Activated gamma-delta T cell (primary cell): Measurements from ENCODE around the gene PSMD13.
A peak's percentile ranks its signal among the peaks of the same experiment; 100 is the strongest.

Experiments used
- DNase-seq: peaks from one replicate; lab custom pipeline; 2025; lab: John Stamatoyannopoulos, UW

Gene PSMD13

DNA sequence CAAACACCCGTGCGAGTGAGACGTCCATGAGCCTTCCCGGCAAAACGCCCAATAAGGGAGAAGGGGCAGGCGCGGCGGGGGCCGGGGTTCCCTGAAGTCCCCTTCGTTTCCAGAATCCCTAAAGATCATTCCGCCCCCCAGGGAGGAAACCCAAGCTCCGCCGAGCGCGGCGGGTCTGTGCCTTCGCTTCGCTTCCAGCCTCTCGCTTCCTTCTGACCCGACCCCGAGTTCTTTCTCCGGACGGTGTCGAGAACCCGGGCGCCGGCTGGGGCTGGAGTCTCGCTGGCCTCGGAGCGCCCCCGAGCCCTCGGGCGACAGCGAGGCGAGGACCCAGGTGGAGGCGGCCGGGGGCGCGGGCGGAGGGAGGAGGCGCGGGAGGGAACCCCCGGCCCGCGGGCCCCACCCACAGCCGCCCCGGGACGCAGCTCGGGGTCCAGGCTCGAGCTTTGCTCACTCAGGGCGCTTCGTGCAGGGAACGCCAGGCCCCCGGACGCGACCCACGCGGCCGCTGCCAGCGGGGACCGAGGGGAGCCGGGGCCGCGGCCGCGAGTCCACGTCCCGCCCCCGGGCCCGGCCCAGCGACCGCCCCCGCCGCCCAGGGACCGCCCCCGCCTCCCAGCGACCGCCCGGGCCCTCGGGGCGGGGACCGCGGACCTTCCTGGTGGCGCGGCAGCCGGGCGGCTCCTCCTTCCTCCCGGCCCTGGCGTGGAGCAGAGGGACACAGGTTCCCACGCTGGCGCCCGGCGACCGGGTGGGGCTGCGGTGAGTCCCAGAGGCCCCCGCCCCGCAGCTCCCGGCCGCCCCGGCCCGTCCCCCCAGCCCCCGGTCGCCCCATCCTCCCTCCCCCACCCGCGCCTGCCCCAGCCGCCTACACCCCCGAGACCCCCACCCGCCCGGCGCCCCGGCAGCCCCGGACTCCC lies 52.0 kb downstream of the PSMD13 start, which contains the start of gene PGGHG:
PGGHG (plus strand) TSS at position 649 of the 920 bp plus-strand sequence. CDS start 691 bp downstream, outside the sequence.
- peak; percentile 57 for DNase-seq

- no peak for DNase-seq
These were observed 52.6 kb downstream of the PSMD13 start for GRCh38 chr11:289398-289711.

GRCh38 chr11:289712-290620 lies 53.2 kb downstream of the PSMD13 start:
- no peak for DNase-seq

- DNase-seq, result no peak
These were observed 54.0 kb downstream of the PSMD13 start for GRCh38 chr11:290621-291231.

- DNase-seq, result no peak
These were observed 54.8 kb downstream of the PSMD13 start for GRCh38 chr11:291281-292210.

DNA sequence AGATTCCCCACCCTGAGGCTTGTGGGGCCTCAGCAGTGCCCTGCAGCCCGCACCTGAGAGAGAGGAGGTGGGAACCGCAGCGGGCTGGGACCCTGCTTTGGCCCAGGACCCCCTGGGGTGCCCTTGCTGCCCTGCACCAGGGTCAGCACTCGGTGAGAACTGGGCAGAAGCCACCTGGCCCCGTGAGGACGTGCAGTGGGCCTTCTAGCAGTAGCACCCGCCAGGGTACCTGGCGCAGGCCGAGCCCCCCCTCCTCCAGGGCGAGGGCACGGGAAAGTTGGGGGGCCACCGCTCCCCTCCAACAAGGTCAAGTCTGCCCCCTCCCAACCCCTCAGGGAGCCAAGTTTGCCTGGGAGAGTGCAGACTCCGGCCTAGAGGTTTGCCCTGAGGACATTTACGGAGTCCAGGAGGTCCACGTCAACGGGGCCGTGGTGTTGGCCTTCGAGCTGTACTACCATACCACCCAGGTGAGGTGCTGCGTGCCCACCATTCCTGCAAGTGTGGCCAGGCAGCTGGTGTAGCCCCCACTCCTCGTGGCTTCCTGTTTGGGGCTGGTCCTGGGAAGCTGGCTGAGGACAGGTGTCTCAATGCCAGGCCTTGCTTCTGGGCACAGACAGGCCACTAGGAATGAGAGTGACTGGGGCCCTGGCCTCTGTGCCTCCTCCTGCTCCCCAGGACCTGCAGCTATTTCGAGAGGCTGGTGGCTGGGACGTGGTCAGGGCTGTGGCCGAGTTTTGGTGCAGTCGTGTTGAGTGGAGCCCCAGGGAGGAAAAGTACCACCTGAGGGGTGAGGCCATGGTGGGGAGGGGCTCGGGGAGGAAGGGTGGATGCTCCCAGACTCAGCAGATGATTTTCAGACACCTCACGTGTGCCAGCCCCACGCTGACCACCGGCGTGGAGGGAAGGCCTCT lies 55.7 kb downstream of the PSMD13 start:
- DNase-seq, result no peak

GRCh38 chr11:293271-293851 lies 56.6 kb downstream of the PSMD13 start:
- DNase-seq, result no peak

DNA sequence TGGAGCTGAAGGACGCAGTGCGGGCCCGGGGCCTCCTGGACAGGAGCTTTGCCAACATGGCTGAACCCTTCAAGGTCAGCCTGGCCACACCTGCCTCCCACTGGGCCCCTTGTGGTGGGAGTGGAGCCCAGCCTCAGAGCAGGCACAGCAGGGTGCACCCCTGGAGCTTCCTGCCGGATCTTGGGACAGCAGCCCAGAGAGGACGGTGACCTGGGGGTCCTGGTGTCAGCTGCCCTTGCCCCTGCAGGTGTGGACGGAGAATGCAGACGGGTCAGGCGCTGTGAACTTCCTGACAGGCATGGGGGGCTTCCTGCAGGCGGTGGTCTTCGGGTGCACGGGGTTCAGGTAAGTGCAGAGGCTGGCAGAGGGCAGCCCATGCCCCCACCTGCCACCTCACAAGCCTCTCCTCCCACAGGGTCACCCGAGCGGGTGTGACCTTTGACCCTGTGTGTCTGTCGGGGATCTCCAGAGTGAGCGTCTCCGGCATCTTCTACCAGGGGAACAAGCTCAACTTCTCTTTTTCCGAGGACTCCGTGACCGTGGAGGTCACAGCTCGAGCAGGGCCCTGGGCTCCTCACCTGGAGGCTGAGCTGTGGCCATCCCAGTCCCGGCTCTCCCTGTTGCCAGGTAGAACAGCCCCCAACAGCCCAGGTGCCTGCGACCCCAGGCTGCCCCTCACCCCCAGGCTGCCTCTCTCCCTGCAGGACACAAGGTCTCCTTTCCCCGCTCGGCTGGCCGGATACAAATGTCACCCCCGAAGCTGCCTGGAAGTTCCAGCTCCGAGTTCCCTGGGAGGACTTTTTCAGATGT lies 57.3 kb downstream of the PSMD13 start:
- no peak for DNase-seq

GRCh38 chr11:294780-295179 lies 58.0 kb downstream of the PSMD13 start:
- no peak for DNase-seq

DNA sequence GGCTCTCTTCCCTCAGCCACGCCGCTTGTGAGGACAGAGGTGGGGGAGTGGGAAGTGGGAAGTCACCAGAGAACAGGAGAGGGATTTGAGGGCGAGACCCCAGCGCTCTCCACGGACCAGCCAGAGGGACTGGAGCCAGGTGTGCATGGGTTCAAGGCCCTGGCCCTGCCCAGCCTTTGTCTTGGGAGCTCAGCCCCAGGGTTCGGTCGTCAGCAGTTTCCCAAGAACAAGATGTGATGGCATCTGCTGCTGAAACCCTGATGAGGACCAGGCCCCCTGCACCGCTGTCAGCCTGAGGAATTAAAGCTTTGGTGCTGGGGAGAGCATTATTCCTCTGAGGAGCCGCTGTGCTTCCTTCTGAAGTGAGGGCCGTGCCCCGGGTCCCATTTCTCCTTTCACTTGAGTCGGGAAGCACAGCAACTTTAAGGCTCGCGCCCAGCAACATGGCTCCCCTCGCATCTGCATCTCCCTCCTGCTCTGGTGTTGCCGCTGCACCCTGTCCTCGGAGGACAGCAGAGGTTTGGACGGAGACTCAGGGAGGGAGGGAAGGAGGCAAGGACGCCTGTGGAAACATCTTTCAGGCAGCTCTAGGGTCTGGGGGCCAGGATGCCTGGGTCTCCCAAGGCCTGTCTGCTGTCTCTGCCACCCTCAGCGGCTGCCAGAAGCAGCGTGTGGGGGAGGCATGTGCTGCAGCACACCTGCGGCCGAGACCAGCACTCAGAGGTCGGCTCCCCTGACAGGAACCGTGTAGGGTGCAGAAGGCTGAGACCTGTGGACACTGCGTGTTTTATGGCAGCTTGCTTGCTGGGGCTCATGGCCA lies 58.8 kb downstream of the PSMD13 start:
- no peak for DNase-seq

DNA sequence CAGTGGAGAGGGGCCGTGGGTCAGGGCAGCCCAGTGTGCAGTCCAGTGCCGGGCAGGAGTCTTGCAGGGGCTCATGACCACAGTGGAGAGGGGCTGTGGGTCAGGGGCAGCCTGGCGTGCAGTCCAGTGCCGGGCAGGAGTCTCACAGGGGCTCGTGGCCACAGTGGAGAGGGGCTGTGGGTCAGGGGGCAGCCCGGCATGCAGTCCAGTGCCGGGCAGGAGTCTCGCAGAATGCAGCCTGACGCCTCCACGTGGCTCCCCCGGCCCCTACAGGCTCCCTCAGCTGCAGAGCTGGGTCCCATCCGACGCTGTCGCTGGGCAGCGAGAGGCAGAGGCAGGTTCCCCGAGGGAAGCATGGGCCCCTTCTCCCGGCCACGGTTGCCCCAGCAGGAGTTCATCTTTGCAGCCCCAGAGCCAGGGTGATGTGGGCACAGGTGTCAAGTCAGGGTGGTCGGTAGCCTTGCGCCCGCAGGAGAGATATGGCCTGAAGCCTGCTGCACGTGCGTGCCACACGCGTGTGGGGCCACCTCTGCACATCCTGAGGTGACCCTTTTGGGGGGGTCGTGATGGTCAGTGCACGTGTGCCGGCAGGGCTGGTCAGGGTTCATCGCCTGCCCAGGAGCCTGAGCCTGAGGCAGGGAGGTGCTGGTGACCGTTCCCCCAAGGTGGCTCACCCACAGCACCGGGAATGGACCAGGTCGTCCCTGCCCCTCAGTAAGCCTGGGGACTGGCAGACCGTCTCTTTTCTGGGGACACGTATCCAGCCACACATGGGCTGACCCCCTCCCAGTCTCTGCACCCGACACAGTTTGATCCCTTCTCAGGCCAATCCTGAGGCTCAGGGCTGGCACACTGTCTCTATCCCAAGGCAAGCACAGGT lies 59.6 kb downstream of the PSMD13 start:
- DNase-seq, result no peak

DNA sequence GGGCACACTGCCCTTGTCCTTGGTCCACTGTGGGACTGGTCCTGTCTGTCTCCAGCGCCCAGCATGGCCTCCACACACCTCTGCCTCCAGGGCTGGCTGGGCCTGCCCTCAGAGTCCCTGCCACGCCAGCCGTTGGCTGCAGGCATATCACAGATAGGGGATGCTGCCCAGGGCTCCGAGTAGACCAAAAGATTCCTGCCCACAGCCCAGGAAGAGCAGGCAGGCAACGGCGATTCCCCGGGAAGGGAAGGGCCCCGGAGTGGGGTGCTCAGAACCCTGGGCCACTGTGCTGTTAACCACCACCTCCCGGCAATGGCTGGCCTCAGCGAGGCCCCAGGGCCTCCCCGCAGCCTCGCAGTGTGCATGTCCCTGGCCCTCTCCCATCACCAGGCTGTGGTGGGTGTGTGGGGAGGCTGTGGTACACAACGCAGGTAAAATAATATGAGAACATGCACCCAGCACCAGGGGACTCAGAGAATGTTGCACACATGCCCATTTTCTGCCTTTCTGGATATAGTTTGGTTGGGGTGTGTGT lies 60.3 kb downstream of the PSMD13 start:
- no peak for DNase-seq

GRCh38 chr11:297586-298405 lies 61.0 kb downstream of the PSMD13 start:
- DNase-seq, result no peak

GRCh38 chr11:298406-299065 lies 61.8 kb downstream of the PSMD13 start:
- no peak for DNase-seq
